NB4 (cell line): ENCODE measurements around the gene KATNIP.

ENCODE experiments used
- DNase-seq: peaks from one replicate; pipeline ENCODE4 v3.0.0; 2010; ENCODE audit warnings: low read depth
- H3K4me3 ChIP-seq: one replicate; pipeline ENCODE4 v1.5.1; 2011; ENCODE audit warnings: mild to moderate bottlenecking, low read depth, low read length, moderate library complexity
- CTCF ChIP-seq: IDR thresholded peaks from one replicate; pipeline ENCODE4 v1.5.1; 2012; ENCODE audit warnings: low read depth, low read length
- MYC ChIP-seq: IDR thresholded peaks from 2 replicates; pipeline ENCODE4 v1.6.1; 2011; ENCODE audit warnings: low read depth, low read length
- POLR2A ChIP-seq: IDR thresholded peaks from 2 replicates; pipeline ENCODE4 v1.6.1; 2011; ENCODE audit warnings: mild to moderate bottlenecking; ENCODE audit not compliant: insufficient read length; ENCODE audit errors: extremely low read depth
- TF ChIP-seq, protein P1 (sequence below): IDR thresholded peaks from 2 replicates; pipeline ENCODE4 v1.6.1; 2011; ENCODE audit warnings: low read depth, low read length

Gene KATNIP

GRCh38 chr16:27549746-27550581, at the start of gene KATNIP, which contains the start of gene GTF3C1:
Gene KATNIP (plus strand): TSS chr16:27550144. CDS start chr16:27550171, 27 bp downstream.
Gene GTF3C1 (minus strand): TSS chr16:27549913. CDS start chr16:27549890, 23 bp downstream.
- peak; percentile 97 for DNase-seq
- peak within 1 kb of the TSS; percentile 93 for H3K4me3 ChIP-seq
- TF ChIP-seq MYC (no peak), POLR2A (peak; percentile 71), CTCF (no peak)

- no peak overlapping the region for H3K4me3 ChIP-seq
- TF ChIP-seq CTCF (no peak), MYC (no peak), POLR2A (no peak)
- TF ChIP-seq, protein P1, sequence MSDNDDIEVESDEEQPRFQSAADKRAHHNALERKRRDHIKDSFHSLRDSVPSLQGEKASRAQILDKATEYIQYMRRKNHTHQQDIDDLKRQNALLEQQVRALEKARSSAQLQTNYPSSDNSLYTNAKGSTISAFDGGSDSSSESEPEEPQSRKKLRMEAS, result no peak
- no peak for DNase-seq
Measured at GRCh38 chr16:27500801-27501200, 49.1 kb upstream of the KATNIP start.

DNA sequence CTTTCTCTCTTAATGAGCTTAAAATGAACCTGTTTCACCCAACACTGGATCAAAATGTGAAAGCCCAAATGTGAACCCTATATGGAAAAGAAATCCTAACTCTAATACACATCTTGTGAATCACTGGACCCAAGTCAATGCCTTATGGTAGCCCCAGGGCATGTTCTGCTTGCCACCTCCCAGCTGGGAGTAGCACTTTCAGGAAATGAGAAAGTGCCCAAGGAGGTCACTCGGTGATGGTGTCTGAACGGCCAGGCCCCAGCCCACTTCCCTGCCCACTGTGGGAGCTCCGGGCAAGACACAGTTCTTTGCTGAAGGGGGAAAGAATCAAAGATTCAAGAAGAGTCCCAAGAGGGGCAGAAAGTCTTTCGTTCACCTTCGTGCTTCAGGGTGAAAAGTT, 46.3 kb upstream of the KATNIP start:
- TF ChIP-seq CTCF (no peak), POLR2A (no peak), MYC (no peak)
- TF ChIP-seq, protein P1, result no peak
- H3K4me3 ChIP-seq, result no peak overlapping the region
- DNase-seq, result no peak

GRCh38 chr16:27505297-27506236, 44.4 kb upstream of the KATNIP start:
- DNase-seq, result no peak
- TF ChIP-seq MYC (no peak), CTCF (no peak), POLR2A (no peak)
- TF ChIP-seq, protein P1, result no peak
- no peak overlapping the region for H3K4me3 ChIP-seq

DNA sequence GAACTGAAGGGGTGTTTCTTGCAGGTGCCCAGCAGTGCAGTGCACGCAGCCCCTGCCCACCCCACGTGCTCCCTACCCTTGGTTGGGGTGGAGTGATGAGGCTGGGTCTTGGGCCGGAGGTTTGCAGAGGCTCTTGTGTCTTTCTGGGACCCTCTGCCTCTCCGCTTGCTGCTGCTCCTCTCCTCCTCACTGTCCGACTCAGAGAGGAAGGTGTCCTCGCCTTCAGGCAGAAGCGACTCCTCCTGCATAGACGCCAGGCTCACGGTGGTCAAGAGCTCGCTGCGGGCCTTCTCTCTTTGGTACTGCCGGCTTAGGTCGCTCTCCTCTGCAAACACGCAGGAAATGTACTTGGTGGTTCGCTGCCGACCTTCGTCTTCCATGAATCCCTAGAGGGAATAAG, 43.2 kb upstream of the KATNIP start:
- TF ChIP-seq, protein P1, result no peak
- no peak for DNase-seq
- no peak overlapping the region for H3K4me3 ChIP-seq

- no peak for DNase-seq
- TF ChIP-seq, protein P1, result no peak
- no peak for TF ChIP-seq POLR2A
- no peak for TF ChIP-seq MYC
- no peak for TF ChIP-seq CTCF
- H3K4me3 ChIP-seq, result no peak overlapping the region
Measured at GRCh38 chr16:27508476-27508875, 41.5 kb upstream of the KATNIP start.
